HG02981 (cell line): Measurements from ENCODE around the gene CPN2.

Experiments
- ATAC-seq: cut with Tn5 transposase; IDR thresholded peaks from one replicate; pipeline ENCODE4 v1.9.1; 2021; ENCODE audit warnings: mild to moderate bottlenecking, moderate library complexity; ENCODE audit not compliant: unreplicated experiment

Gene CPN2

GRCh38 chr3:194330579-194330978, 20.5 kb downstream of the CPN2 start:
- ATAC-seq, result no peak

- no peak for ATAC-seq
Observed at GRCh38 chr3:194330160-194330559, 21.0 kb downstream of the CPN2 start.

- no peak for ATAC-seq
Observed at GRCh38 chr3:194329583-194329965, 21.6 kb downstream of the CPN2 start.

- ATAC-seq, result no peak
Observed at GRCh38 chr3:194328942-194329582, 22.1 kb downstream of the CPN2 start.

GRCh38 chr3:194328053-194328657, 23.0 kb downstream of the CPN2 start:
- no peak for ATAC-seq

- ATAC-seq, result no peak
Observed at GRCh38 chr3:194327218-194328052, 23.7 kb downstream of the CPN2 start.

- ATAC-seq, result no peak
Observed at GRCh38 chr3:194326968-194327217, 24.2 kb downstream of the CPN2 start.

- no peak for ATAC-seq
Observed at GRCh38 chr3:194326192-194326967, 24.7 kb downstream of the CPN2 start.

GRCh38 chr3:194325424-194326153, 25.5 kb downstream of the CPN2 start:
- ATAC-seq, result no peak

GRCh38 chr3:194324823-194325327, 26.3 kb downstream of the CPN2 start:
- ATAC-seq, result no peak

GRCh38 chr3:194323785-194324735, 27.1 kb downstream of the CPN2 start:
- no peak for ATAC-seq

GRCh38 chr3:194322678-194323211, 28.4 kb downstream of the CPN2 start:
- ATAC-seq, result no peak

- ATAC-seq, result no peak
Observed at GRCh38 chr3:194321693-194322640, 29.2 kb downstream of the CPN2 start.

- no peak for ATAC-seq
Observed at GRCh38 chr3:194320744-194321243, 30.3 kb downstream of the CPN2 start.

- ATAC-seq, result no peak
Observed at GRCh38 chr3:194320100-194320499, 31.0 kb downstream of the CPN2 start.

GRCh38 chr3:194318511-194319161, 32.5 kb downstream of the CPN2 start:
- no peak for ATAC-seq

- no peak for ATAC-seq
Observed at GRCh38 chr3:194316918-194317317, 34.2 kb downstream of the CPN2 start.
